ENCODE data around the gene EFCAB11.

The EFCAB11 gene

GRCh38 chr14:89771251-89771650, 183.3 kb downstream of the EFCAB11 start:
- TF ChIP-seq, protein P1, sequence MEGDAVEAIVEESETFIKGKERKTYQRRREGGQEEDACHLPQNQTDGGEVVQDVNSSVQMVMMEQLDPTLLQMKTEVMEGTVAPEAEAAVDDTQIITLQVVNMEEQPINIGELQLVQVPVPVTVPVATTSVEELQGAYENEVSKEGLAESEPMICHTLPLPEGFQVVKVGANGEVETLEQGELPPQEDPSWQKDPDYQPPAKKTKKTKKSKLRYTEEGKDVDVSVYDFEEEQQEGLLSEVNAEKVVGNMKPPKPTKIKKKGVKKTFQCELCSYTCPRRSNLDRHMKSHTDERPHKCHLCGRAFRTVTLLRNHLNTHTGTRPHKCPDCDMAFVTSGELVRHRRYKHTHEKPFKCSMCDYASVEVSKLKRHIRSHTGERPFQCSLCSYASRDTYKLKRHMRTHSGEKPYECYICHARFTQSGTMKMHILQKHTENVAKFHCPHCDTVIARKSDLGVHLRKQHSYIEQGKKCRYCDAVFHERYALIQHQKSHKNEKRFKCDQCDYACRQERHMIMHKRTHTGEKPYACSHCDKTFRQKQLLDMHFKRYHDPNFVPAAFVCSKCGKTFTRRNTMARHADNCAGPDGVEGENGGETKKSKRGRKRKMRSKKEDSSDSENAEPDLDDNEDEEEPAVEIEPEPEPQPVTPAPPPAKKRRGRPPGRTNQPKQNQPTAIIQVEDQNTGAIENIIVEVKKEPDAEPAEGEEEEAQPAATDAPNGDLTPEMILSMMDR (IDR thresholded peaks at IDR 0.05; ENCODE audit: control insufficient read depth, insufficient read depth, low read depth, low read length, missing control alignments): no peak
- H3K4me3 ChIP-seq (ENCODE audit: control insufficient read depth, low read depth, low read length): no peak overlapping the region
- no peak for DNase-seq (ENCODE audit: low read depth)

GRCh38 chr14:89767861-89768268, 186.7 kb downstream of the EFCAB11 start:
- H3K4me3 ChIP-seq (ENCODE audit: control insufficient read depth, low read depth, low read length): no peak overlapping the region
- TF ChIP-seq, protein P1 (IDR thresholded peaks at IDR 0.05; ENCODE audit: control insufficient read depth, insufficient read depth, low read depth, low read length, missing control alignments): peak; percentile 83
- DNase-seq (ENCODE audit: low read depth): peak; percentile 7

GRCh38 chr14:89767131-89767530, 187.4 kb downstream of the EFCAB11 start:
- TF ChIP-seq, protein P1 (IDR thresholded peaks at IDR 0.05; ENCODE audit: control insufficient read depth, insufficient read depth, low read depth, low read length, missing control alignments): no peak
- H3K4me3 ChIP-seq (ENCODE audit: control insufficient read depth, low read depth, low read length): no peak overlapping the region
- DNase-seq (ENCODE audit: low read depth): no peak

DNA sequence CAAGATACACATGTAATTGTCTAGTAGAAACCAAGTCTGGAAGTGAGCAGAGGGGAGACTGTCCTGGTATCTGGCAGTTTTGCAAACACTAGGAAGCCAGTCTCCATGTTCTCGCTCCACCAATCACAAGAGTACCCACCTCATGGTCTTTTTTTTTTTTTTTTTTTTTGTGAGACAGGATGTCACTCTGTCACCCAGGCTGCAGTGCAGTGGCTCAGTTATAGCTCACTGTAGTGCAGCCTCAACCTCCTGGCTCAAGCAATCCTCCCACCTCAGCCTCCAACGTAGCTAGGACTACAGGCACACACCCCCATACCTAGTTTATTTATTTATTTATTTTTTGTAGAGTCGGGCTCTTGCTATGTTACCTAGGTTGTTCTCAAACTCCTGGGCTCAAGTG, 189.2 kb downstream of the EFCAB11 start:
- no peak for DNase-seq (ENCODE audit: low read depth)
- H3K4me3 ChIP-seq (ENCODE audit: control insufficient read depth, low read depth, low read length): no peak overlapping the region
- TF ChIP-seq, protein P1 (IDR thresholded peaks at IDR 0.05; ENCODE audit: control insufficient read depth, insufficient read depth, low read depth, low read length, missing control alignments): no peak

DNA sequence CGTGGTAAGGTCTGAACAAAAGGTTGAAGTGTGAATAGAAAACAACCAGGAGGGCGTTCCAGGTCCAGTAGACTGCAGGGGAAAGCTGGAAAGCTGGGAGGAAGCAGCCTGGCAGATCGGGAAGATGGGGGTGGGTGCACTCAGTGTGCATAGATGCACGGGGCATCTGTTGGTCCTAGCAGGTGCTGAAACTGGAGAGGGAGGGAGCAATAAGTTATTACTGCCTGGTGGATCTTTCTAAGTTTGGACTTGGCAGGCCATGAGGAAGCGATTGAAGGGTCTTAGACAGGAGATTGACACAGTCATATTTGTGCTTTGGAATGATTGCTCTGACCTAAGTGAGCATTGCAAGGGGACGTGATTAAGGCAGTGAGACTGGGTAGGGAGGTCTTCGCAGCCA, 194.4 kb downstream of the EFCAB11 start:
- no peak for DNase-seq (ENCODE audit: low read depth)
- H3K4me3 ChIP-seq (ENCODE audit: control insufficient read depth, low read depth, low read length): no peak overlapping the region
- TF ChIP-seq, protein P1 (IDR thresholded peaks at IDR 0.05; ENCODE audit: control insufficient read depth, insufficient read depth, low read depth, low read length, missing control alignments): no peak

DNA sequence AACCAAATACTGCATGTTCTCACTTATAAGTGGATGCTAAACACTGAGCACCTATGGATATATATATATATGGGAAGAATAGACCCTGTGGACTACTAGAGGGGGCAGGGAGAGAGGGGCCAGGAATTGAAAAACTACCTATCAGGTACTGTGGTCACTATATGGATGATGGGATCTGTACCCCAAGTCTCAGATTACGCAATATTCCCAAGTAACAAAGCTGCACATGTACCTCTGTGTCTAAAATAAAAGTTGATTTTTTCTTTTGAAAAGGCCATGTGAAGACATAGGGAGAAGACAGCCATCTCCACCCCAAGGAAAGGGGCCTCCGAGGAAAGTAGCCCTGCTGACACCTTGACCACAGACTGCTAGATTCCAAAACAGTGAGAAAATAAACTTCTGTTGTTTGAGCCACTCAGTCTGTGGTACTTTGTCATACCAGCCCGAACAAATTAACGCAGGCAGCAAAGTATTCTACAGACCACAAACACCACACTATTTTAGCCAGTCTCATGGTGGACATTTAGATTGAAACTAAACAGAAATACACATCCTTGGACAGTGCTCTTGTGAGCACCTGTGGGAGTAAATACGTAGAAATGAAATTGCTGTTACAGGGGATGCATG, 197.1 kb downstream of the EFCAB11 start:
- TF ChIP-seq, protein P1 (IDR thresholded peaks at IDR 0.05; ENCODE audit: control insufficient read depth, insufficient read depth, low read depth, low read length, missing control alignments): no peak
- no peak overlapping the region for H3K4me3 ChIP-seq (ENCODE audit: control insufficient read depth, low read depth, low read length)
- DNase-seq (ENCODE audit: low read depth): no peak
